Stimulated activated CD8-positive, alpha-beta memory T cell treated with anti-CD3 and anti-CD28 coated beads, Interleukin-4, amount 100 ng/mL, for 24 hours (primary cell): ENCODE data around the gene RNF224.
A peak's percentile ranks its signal among the peaks of the same experiment; 100 is the strongest.

ENCODE experiments used
- DNase-seq: peaks from one replicate; pipeline ENCODE4 v3.0.0-alpha.2; 2020; ENCODE audit warnings: low read depth

The RNF224 gene

GRCh38 chr9:137227054-137227852, at the start of gene RNF224:
TSS of gene RNF224 (plus strand) at chr9:137227502. CDS start at chr9:137228336, 834 bp downstream.
- peak; percentile 75 for DNase-seq

GRCh38 chr9:137178201-137178938, 48.9 kb upstream of the RNF224 start:
- DNase-seq = no peak

GRCh38 chr9:137178939-137179630, 48.2 kb upstream of the RNF224 start:
- no peak for DNase-seq

- DNase-seq = no peak
Measured at GRCh38 chr9:137179761-137180160, 47.5 kb upstream of the RNF224 start.

GRCh38 chr9:137180491-137180890, 46.8 kb upstream of the RNF224 start:
- no peak for DNase-seq

- no peak for DNase-seq
Measured at GRCh38 chr9:137181680-137182079, 45.6 kb upstream of the RNF224 start.

GRCh38 chr9:137182836-137183235, 44.5 kb upstream of the RNF224 start:
- DNase-seq = no peak

- no peak for DNase-seq
Measured at GRCh38 chr9:137183980-137184595, 43.2 kb upstream of the RNF224 start.

- no peak for DNase-seq
Measured at GRCh38 chr9:137184881-137185660, 42.2 kb upstream of the RNF224 start.

- no peak for DNase-seq
Measured at GRCh38 chr9:137185921-137186320, 41.4 kb upstream of the RNF224 start.

GRCh38 chr9:137186385-137186784, 40.9 kb upstream of the RNF224 start:
- DNase-seq = no peak

- DNase-seq = no peak
Measured at GRCh38 chr9:137187386-137187785, 39.9 kb upstream of the RNF224 start.

GRCh38 chr9:137188086-137188489, 39.2 kb upstream of the RNF224 start:
- no peak for DNase-seq

GRCh38 chr9:137188490-137189296, 38.6 kb upstream of the RNF224 start, which contains the start of the genes ANAPC2 and SSNA1:
TSS of gene ANAPC2 (minus strand) at chr9:137188560. CDS start at chr9:137188532, 28 bp downstream.
TSS of gene SSNA1 (plus strand) at chr9:137188676. CDS start at chr9:137188727, 51 bp downstream.
- DNase-seq = peak; percentile 90

- DNase-seq = no peak
Measured at GRCh38 chr9:137189297-137190295, 37.7 kb upstream of the RNF224 start.

GRCh38 chr9:137190315-137190856, 36.9 kb upstream of the RNF224 start:
- no peak for DNase-seq

- no peak for DNase-seq
Measured at GRCh38 chr9:137191245-137191644, 36.1 kb upstream of the RNF224 start.

- DNase-seq = no peak
Measured at GRCh38 chr9:137191691-137192447, 35.4 kb upstream of the RNF224 start.
